SW 1271 (cell line): ENCODE measurements around the gene SLC35E4.
A peak's percentile ranks its signal among the peaks of the same experiment; 100 is the strongest.
"Not testable (repeated sequence)": the region's sequence is repeated elsewhere in the genome, so short reads cannot be mapped to it uniquely, and the experiment has no call there.

Experiments
- DNase-seq, 2 experiments: peaks; one replicate each; lab custom pipeline; 2025; lab: John Stamatoyannopoulos, UW

Gene SLC35E4, protein sequence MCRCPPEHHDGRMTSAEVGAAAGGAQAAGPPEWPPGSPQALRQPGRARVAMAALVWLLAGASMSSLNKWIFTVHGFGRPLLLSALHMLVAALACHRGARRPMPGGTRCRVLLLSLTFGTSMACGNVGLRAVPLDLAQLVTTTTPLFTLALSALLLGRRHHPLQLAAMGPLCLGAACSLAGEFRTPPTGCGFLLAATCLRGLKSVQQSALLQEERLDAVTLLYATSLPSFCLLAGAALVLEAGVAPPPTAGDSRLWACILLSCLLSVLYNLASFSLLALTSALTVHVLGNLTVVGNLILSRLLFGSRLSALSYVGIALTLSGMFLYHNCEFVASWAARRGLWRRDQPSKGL

GRCh38 chr22:30635273-30636225, at the start of gene SLC35E4:
Gene SLC35E4, plus strand, starts transcription at chr22:30635781. Its CDS starts 670 bp downstream, at chr22:30636451.
- peak; percentile 46 to 83 for DNase-seq

DNA sequence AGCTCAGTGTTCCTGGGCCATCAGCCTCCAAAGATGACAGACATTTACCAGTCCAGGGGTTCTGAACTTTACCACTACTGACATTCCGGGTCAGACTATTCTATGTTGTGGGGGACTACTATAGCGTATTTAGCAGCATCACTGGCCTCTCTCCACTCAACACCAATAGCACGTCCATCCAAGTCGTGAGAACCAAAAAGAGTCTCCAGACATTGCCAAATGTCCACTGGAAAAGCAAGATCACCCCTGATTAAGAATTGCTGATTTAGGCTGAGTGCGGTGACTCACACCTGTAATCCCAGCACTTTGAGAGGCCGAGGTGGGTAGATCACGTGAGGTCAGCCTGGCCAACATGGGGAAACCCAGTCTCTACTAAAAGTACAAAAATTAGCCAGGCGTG, 49.2 kb upstream of the SLC35E4 start:
- DNase-seq: no peak

GRCh38 chr22:30591191-30591587, 44.4 kb upstream of the SLC35E4 start:
- no peak for DNase-seq

- peak; percentile 79 to 96 for DNase-seq
Measured at GRCh38 chr22:30591588-30592359, 43.8 kb upstream of the SLC35E4 start, which contains the start of gene PES1. Gene PES1, minus strand, starts transcription at chr22:30591910. Its CDS starts 77 bp downstream, at chr22:30591833.

- DNase-seq: not testable (repeated sequence)
Measured at GRCh38 chr22:30592360-30592713, 43.2 kb upstream of the SLC35E4 start.

- DNase-seq: no peak
Measured at GRCh38 chr22:30596199-30596598, 39.4 kb upstream of the SLC35E4 start.

- no peak for DNase-seq
Measured at GRCh38 chr22:30596886-30597285, 38.7 kb upstream of the SLC35E4 start.

DNA sequence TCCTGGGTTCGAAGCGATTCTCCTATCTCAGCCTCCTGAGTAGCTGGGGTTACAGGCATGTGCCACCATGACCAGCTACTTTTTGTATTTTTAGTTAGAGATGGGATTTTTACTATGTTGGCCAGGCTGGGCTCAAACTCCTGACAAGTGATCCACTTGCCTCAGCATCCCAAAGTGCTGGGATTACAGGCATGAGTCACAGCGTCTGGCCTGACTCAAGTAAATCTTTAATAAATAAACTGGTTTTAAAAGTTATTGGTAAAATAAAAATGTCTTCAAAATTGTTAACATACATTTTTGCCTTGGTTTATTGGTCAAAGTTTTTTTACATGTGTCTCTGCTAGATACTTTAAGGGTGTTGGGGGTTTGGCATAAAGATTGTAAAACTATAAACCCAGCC, 36.6 kb upstream of the SLC35E4 start:
- no peak for DNase-seq

- no peak for DNase-seq
Measured at GRCh38 chr22:30600921-30601320, 34.7 kb upstream of the SLC35E4 start.

GRCh38 chr22:30601464-30601863, 34.1 kb upstream of the SLC35E4 start:
- no peak for DNase-seq

- DNase-seq: peak in 1 of 2 experiments; percentile 31
Measured at GRCh38 chr22:30602049-30602448, 33.5 kb upstream of the SLC35E4 start.

- DNase-seq: no peak
Measured at GRCh38 chr22:30603801-30604200, 31.8 kb upstream of the SLC35E4 start.

DNA sequence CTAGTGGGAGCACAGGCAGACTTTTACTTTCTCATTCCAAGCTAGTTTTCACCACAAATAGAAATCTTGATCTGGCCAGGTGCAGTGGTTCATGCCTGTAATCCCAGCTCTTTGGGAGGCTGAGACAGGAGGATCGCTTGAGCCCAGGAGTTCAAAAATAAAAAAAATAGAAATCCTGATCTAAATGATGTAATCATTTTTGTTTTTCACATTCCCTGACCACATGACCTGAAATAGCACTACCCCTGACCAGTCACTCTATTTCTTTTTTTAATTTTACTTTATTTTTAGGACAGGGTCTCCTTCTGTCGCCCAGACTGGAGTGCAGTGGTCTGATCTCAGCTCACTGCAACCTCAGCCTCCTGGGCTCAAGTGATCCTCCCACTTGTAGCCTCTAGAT, 30.9 kb upstream of the SLC35E4 start:
- DNase-seq: no peak

DNA sequence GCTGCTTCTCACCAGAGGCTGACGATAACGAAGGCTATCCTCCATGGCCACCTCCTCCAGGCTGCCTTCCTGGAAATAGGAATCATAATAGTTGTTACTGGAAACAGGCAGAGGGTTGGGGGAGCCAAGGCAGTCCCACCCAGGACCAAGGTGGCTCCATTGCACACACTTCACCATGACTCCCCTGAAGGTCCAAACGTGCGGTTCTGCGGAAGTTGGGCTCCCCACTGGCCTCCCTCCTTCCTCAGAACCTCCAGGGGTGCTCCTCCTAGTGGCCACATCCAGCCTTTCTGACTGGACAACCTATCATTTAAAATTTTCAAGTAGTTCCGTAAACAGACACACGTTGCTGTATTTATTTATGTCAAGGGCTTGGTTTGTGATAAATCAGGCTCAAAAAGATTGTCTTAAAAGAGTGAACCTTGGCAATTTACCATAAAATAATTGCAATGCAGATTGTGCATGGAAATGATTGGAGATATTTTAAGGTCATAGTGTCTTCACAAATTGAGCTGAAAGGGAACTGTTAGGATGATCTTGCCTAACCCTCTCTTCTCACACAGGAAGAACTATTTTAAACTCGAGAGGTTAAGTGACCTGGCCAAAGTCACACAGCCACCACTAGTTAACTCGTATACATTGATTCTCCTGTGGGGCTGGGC, 30.0 kb upstream of the SLC35E4 start:
- peak in 1 of 2 experiments; percentile 46 for DNase-seq

DNA sequence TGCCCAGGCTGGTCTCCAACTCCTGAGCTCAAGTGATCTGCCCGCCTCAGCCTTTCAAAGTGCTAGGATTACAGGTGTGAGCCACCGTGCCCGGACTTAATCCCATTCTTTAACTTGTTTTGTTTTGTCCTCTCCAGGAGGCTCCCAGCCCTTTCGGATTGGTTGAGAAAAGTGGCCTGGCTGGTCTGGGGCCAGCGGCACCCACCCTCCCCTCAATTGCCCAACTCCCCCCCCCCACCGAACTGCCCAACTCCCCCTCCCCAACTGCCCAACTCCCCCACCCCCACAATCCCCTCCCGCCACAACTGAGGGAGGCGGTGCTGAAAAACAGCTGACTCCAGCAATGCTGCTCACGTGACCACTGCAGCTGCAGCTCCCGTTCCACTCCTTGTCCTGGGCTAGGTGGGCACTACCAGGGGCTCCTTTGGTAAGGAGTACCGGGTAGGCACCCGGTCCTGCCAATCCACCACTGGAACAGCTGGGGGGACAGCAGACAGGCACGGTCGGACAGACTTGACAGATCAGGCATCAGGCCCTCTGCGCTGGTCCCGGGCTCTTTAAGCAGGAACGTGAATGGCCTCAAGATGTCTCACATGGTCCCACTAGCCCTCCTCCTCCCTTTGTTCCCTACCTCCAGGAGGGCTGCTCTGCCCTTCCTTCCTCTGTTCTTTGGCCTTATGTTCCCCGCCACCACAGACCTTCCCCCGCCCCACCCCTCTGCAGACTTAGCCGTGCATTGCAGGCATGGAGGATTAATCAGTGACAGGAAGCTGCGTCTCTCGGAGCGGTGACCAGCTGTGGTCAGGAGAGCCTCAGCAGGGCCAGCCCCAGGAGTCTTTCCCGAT, 28.9 kb upstream of the SLC35E4 start, which contains the start of gene TCN2:
TSS of gene TCN2 (plus strand) at position 720 of the 845 bp plus-strand sequence. CDS start 158 bp downstream, outside the sequence.
- peak in 1 of 2 experiments; percentile 50 for DNase-seq

DNA sequence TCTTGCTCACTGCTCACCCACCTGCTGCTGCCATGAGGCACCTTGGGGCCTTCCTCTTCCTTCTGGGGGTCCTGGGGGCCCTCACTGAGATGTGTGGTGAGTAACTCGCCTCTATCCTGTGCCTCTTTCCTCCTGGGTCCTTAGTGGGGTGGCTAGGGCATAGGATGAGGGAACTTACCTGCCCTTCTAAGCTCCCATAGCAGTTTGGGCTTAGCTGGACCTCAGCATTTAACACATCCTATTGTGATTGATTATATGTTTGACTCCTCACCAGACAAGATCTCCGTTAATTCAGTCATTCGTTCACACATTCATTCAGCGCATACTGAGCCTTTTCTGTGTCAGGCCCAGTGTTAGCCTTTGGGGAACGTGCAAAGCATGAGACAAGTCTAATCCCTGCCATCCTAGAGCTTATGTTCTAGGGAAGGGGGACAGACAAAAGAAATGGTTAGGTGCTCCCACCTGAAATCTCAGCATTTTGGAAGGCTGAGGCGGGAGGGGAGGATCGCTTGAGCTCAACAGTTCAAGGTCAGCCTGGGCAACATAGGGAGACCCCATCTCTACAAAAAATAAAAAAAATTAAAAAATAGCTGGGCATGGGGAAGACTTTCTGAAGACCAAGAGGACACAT, 28.2 kb upstream of the SLC35E4 start:
- no peak for DNase-seq

DNA sequence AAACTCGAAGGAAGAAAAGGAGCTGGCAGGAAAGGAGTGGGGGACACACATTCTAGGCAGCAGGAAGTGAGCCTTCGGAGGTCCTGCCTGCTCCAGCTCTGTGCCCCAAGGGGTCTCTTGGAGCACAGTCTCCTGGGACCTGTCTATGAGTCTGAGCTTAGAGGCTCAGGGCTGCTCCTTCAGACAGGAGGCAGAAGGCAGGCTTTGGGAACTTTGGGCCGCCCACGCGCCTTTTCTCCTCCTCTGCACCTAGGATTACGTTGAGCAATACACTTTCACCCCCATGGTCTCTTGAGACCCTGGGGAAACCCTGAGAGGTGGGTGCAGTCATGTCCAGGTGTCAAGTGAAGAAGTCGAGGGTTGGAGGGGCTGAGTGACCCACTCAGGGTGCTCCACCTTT, 27.6 kb upstream of the SLC35E4 start:
- no peak for DNase-seq

DNA sequence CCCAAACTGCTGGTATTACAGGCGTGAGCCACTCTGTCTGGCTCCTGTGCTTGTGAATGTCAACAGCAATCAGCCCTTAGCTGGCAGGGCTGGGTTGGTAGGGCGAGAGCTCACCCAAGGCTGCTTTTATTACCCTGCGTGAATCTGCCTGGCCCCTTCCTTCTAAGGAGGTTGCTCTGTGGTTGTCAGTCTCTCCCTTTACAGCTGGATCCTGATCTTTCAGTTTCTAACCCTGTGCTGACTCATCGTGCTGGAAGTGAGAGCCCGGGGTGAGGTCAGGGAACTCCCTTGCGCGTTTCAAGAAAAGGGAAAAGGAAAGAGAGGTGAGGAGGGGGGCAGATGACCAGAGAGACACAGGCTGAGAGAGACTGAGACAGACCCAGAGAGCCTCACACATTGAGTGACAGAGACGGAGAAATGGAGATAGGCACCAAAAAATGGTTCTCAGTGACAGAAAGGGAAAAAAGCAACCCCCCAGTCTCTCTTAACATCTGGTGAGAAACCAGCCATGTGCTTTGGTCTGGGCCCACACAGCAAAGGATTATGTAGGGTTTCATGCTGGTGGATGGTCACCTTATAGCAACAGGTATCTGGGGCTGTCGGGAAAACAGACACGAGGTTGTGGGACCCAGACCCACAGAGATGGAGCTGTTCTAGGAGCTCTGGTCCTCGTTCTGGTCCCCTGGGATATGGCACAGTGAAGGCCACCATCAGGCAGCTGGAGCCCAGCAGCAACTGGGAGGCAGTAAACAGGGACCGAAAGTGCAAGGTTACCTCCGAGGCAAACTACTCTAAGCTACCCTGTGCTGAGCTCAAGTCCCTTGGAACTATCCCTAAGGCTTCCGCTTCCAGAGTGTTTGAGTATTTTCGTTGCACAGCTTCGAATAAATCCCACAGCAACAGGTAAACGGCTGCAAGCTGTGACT, 26.1 kb upstream of the SLC35E4 start:
- DNase-seq: peak in 1 of 2 experiments; percentile 13

- no peak for DNase-seq
Measured at GRCh38 chr22:30610299-30610698, 25.3 kb upstream of the SLC35E4 start.
